Gastroesophageal sphincter (tissue), 4 donors: ENCODE measurements around the gene LENEP. TPM values are rescaled to one million over a fixed set of nuclear protein-coding genes. Genes with fewer than 3 reads are reported as not detected.

ENCODE experiments used
- ATAC-seq: fragments of 150-250 bp; one replicate; pipeline ENCODE4 v1.9.1; 2016; ENCODE audit warnings: mild to moderate bottlenecking, moderate library complexity
- H3K27ac ChIP-seq, 4 donors: fragments of 200-600 bp; sonication (generic) in 3 of 4; 1 replicate in 3 of 4; 2 replicates in 1 of 4; pipeline ENCODE4 v1.5.1; 2016 to 2019
- H3K27me3 ChIP-seq: fragments of 200-600 bp; sonication (generic); one replicate; pipeline ENCODE4 v1.5.1; 2019
- H3K36me3 ChIP-seq, 2 donors: fragments of 200-600 bp; sonication (generic); one replicate each; pipeline ENCODE4 v1.5.1; 2019; ENCODE audit warnings: control low read depth in 1 of 2
- H3K4me1 ChIP-seq, 3 donors: fragments of 200-600 bp; sonication (generic); 1 replicate in 2 of 3; 2 replicates in 1 of 3; pipeline ENCODE4 v1.5.1; 2016 to 2019; ENCODE audit warnings: control low read depth in 2 of 3
- H3K4me3 ChIP-seq, 2 donors: fragments of 200-600 bp; sonication (generic); one replicate each; pipeline ENCODE4 v1.5.1; 2019; ENCODE audit warnings: mild to moderate bottlenecking in 1 of 2, moderate library complexity in 1 of 2
- H3K9me3 ChIP-seq, 3 donors: fragments of 200-600 bp; sonication (generic); one replicate each; pipeline ENCODE4 v1.5.1; 2017 to 2019; ENCODE audit warnings: control low read depth in 2 of 3
- CTCF ChIP-seq, 4 experiments: fragments of 200-600 bp in 2 of 4; fragments of 450-650 bp in 2 of 4; sonication (generic) in 1 of 4; IDR thresholded peaks; one replicate each; pipeline ENCODE4 v1.5.1; 2017 to 2019; ENCODE audit warnings: antibody characterized with exemption in 4 of 4, mild to moderate bottlenecking in 2 of 4, moderate library complexity in 2 of 4
- EP300 ChIP-seq: sonication (generic); formaldehyde crosslinking; IDR thresholded peaks from one replicate; pipeline ENCODE4 v1.6.1; 2017; ENCODE audit warnings: antibody characterized with exemption, mild to moderate bottlenecking
- POLR2A ChIP-seq, 2 donors: fragments of 450-650 bp; IDR thresholded peaks; one replicate each; pipeline ENCODE4 v1.6.1; 2017; ENCODE audit warnings: antibody characterized with exemption in 2 of 2, mild to moderate bottlenecking in 2 of 2, moderate library complexity in 1 of 2
- POLR2AphosphoS5 ChIP-seq: sonication (generic); formaldehyde crosslinking; IDR thresholded peaks from one replicate; pipeline ENCODE4 v1.6.1; 2017; ENCODE audit warnings: antibody characterized with exemption
- WGBS, 2 donors: methylation state at CpG; one replicate each; pipeline ENCODE4 v1.1.5; 2018; ENCODE audit warnings: low coverage in 1 of 2; 5-methylcytosine and 5-hydroxymethylcytosine counted together
- total RNA-seq, 4 donors: library from RNA; depleted of rRNA; stranded (reverse); fragments of >200 nt; gene quantifications; one replicate each; pipeline ENCODE4 v1.1.0, GENCODE V29; 2016

The LENEP gene
- total RNA-seq, 4 donors from 2014 or later, result not detected

- peaks cover 11 to 70% (median 42%) of the 10 kb centered on the region in 3 donors for H3K4me1 ChIP-seq
- ATAC-seq, result no peak
- WGBS, 2 donors, result 74 to 80% methylated on average over 4 to 6 of the region's 6 CpGs
These were observed 40.7 kb upstream of the LENEP start for GRCh38 chr1:154952664-154953063.

GRCh38 chr1:154953611-154954038 is 39.8 kb upstream of the LENEP start:
- no peaks in the 10 kb centered on the region for H3K27me3 ChIP-seq
- peak overlapping the region in 3 of 4 donors; percentile 3 to 98 (median 87) for H3K27ac ChIP-seq
- TF ChIP-seq CTCF (IDR thresholded peaks at IDR 0.05), result no peak
- no peak for TF ChIP-seq POLR2A (IDR thresholded peaks at IDR 0.05)
- TF ChIP-seq POLR2AphosphoS5, result no peak
- TF ChIP-seq EP300, result no peak
- no CpG with 5 or more reads among the region's 2 CpGs for WGBS, 2 donors
- no peak for ATAC-seq
- H3K9me3 ChIP-seq, result no peaks in the 10 kb centered on the region
- peak overlapping the region in 1 of 2 donors; percentile 63 for H3K4me3 ChIP-seq
- peaks cover 11 to 80% (median 42%) of the 10 kb centered on the region in 3 donors for H3K4me1 ChIP-seq
- peaks cover 0 to 35% of the 10 kb centered on the region in 2 donors for H3K36me3 ChIP-seq

More at GRCh38 chr1:154952664-154953063, 40.7 kb upstream of the LENEP start:
- no peak overlapping the region for H3K4me3 ChIP-seq
- TF ChIP-seq POLR2A (IDR thresholded peaks at IDR 0.05), result no peak
- no peak for TF ChIP-seq EP300
- no peak for TF ChIP-seq CTCF (IDR thresholded peaks at IDR 0.05)
- no peak for TF ChIP-seq POLR2AphosphoS5
- peak overlapping the region in 2 of 4 donors; percentile 14 to 43 for H3K27ac ChIP-seq
- no peaks in the 10 kb centered on the region for H3K27me3 ChIP-seq
- H3K9me3 ChIP-seq, result no peaks in the 10 kb centered on the region
- H3K36me3 ChIP-seq, result peaks cover 0 to 36% of the 10 kb centered on the region in 2 donors

GRCh38 chr1:154954541-154954940 is 38.8 kb upstream of the LENEP start:
- no peak for ATAC-seq

GRCh38 chr1:154955039-154955717 is 38.2 kb upstream of the LENEP start:
- no peaks in the 10 kb centered on the region for H3K27me3 ChIP-seq
- no peak for TF ChIP-seq CTCF (IDR thresholded peaks at IDR 0.05)
- TF ChIP-seq POLR2AphosphoS5, result peak; percentile 6
- peak overlapping the region; percentile 63 to 66 for H3K4me3 ChIP-seq
- no peaks in the 10 kb centered on the region for H3K9me3 ChIP-seq
- 16% methylated on average over 3 of the region's 4 CpGs; no CpG with 5 or more reads in 1 of the 2 donors for WGBS, 2 donors
- peaks cover 0 to 37% of the 10 kb centered on the region in 2 donors for H3K36me3 ChIP-seq
- ATAC-seq, result peak; percentile 28
- H3K27ac ChIP-seq, result peak overlapping the region; percentile 79 to 98 (median 88)
- peaks cover 11 to 95% (median 42%) of the 10 kb centered on the region in 3 donors for H3K4me1 ChIP-seq

More at GRCh38 chr1:154954541-154954940, 38.8 kb upstream of the LENEP start:
- H3K4me3 ChIP-seq, result peak overlapping the region in 1 of 2 donors; percentile 63
- peaks cover 0 to 39% of the 10 kb centered on the region in 2 donors for H3K36me3 ChIP-seq
- H3K27ac ChIP-seq, result peak overlapping the region in 3 of 4 donors; percentile 87 to 98 (median 88)
- no peaks in the 10 kb centered on the region for H3K9me3 ChIP-seq
- WGBS, 2 donors, result 20 to 71% methylated on average over 1 to 3 of the region's 3 CpGs
- no peaks in the 10 kb centered on the region for H3K27me3 ChIP-seq
- peaks cover 11 to 89% (median 42%) of the 10 kb centered on the region in 3 donors for H3K4me1 ChIP-seq
- TF ChIP-seq CTCF (IDR thresholded peaks at IDR 0.05) (no peak), EP300 (no peak), POLR2AphosphoS5 (no peak), POLR2A (IDR thresholded peaks at IDR 0.05) (no peak)
